ENCODE data around the gene PLK3. TPM values are rescaled to one million over a fixed set of nuclear protein-coding genes. Genes with fewer than 3 reads are reported as not detected.

The PLK3 gene
- total and polyA plus RNA-seq, 10 of the 15 experiments (the other 5 are each of a cell fraction or from before 2014, with no cell fraction given) = 1.5 to 23.2 (median 12.1) TPM

- peak; percentile 11 for TF ChIP-seq E4F1 (IDR thresholded peaks at IDR 0.05; ENCODE audit: borderline replicate concordance, partially characterized antibody)
- TF ChIP-seq ATF7 (IDR thresholded peaks at IDR 0.05; ENCODE audit: low read depth) = peak; percentile 75
- TF ChIP-seq CREM (IDR thresholded peaks at IDR 0.05; ENCODE audit: low read depth) = peak; percentile 67; the same call in 1 of the 2 replicates
- 0 out of 2 replicates have a peak, but pooled peaks have one; percentile 54 for TF ChIP-seq CHD1 (IDR thresholded peaks at IDR 0.05; ENCODE audit: low read depth, low read length)
- no peak for TF ChIP-seq CEBPB (IDR thresholded peaks at IDR 0.05; ENCODE audit: borderline replicate concordance in 1 of 2, low read depth in 2 of 2, low read length in 2 of 2)
- TF ChIP-seq IRF3 (IDR thresholded peaks at IDR 0.05) = no peak
- no peak for TF ChIP-seq ZNF24 (IDR thresholded peaks at IDR 0.05)
- TF ChIP-seq IRF4 (IDR thresholded peaks at IDR 0.05; ENCODE audit: low read depth, low read length) = peak; percentile 9; the same call in 1 of the 2 replicates
- 0 out of 2 replicates have a peak, but pooled peaks have one; percentile 28 for TF ChIP-seq MEF2A (IDR thresholded peaks at IDR 0.05; ENCODE audit: insufficient read depth, low read depth, low read length)
- TF ChIP-seq MXI1 (IDR thresholded peaks at IDR 0.05; ENCODE audit: low read depth, low read length) = 0 out of 2 replicates have a peak, but pooled peaks have one; percentile 38
- TF ChIP-seq IKZF2 (IDR thresholded peaks at IDR 0.05) = peak; percentile 48 to 52; a peak in 2 of 4 replicates
- TF ChIP-seq YY1 (IDR thresholded peaks at IDR 0.05; ENCODE audit: low read depth, low read length) = peak; percentile 6; the same call in 1 of the 2 replicates
- peak in 1 of 2 experiments; percentile 44; a peak in 2 of 4 replicates for TF ChIP-seq EP300 (IDR thresholded peaks at IDR 0.05; ENCODE audit: borderline replicate concordance in 1 of 2, control insufficient read depth in 1 of 2, low read depth in 2 of 2, low read length in 2 of 2)
- no peak for TF ChIP-seq HCFC1 (IDR thresholded peaks at IDR 0.05; ENCODE audit: low read length)
- TF ChIP-seq SREBF2 (IDR thresholded peaks at IDR 0.05; ENCODE audit: low read length) = peak; percentile 25; the same call in 1 of the 2 replicates
- no peak for TF ChIP-seq ZBED1 (IDR thresholded peaks at IDR 0.05; ENCODE audit: borderline replicate concordance)
- 0 out of 2 replicates have a peak, but pooled peaks have one; percentile 26 for TF ChIP-seq PAX5 (IDR thresholded peaks at IDR 0.05; ENCODE audit: borderline replicate concordance, low read depth, low read length)
- TF ChIP-seq BCL11A (IDR thresholded peaks at IDR 0.05; ENCODE audit: low read depth, low read length) = no peak
- 0 out of 4 replicates have a peak, but pooled peaks of 1 of the 2 experiments have one; percentile 56 for TF ChIP-seq SRF (IDR thresholded peaks at IDR 0.05; ENCODE audit: low read depth in 2 of 2, low read length in 2 of 2)
Observed at GRCh38 chr1:44807364-44808062, 7.3 kb downstream of the PLK3 start (continued).

All from GM12878 (cell line).